Colonic mucosa (tissue), 4 donors: ENCODE measurements around the gene TFDP2. TPM values are rescaled to one million over a fixed set of nuclear protein-coding genes. Genes with fewer than 3 reads are reported as not detected.
"Not testable (repeated sequence)": the region's sequence is repeated elsewhere in the genome, so short reads cannot be mapped to it uniquely, and the experiment has no call there.

Experiments
- DNase-seq: peaks from one replicate; pipeline ENCODE4 v3.0.0-alpha.2; 2020
- H3K27ac ChIP-seq: fragments of 200-600 bp; one replicate; pipeline ENCODE4 v1.8.0; 2021
- H3K27me3 ChIP-seq: fragments of 200-600 bp; one replicate; pipeline ENCODE4 v1.8.0; 2021
- H3K36me3 ChIP-seq: fragments of 200-600 bp; one replicate; pipeline ENCODE4 v1.8.0; 2021
- H3K4me1 ChIP-seq: fragments of 200-600 bp; one replicate; pipeline ENCODE4 v1.8.0; 2021; ENCODE audit warnings: mild to moderate bottlenecking
- H3K4me3 ChIP-seq: fragments of 200-600 bp; one replicate; pipeline ENCODE4 v1.8.0; 2021
- H3K9ac ChIP-seq, 2 donors: one replicate each; pipeline ENCODE4 v1.7.0; 2013; ENCODE audit warnings: control low read depth in 2 of 2, low read depth in 2 of 2, low read length in 2 of 2
- H3K9me3 ChIP-seq: fragments of 200-600 bp; one replicate; pipeline ENCODE4 v1.8.0; 2021
- intact Hi-C: fragments of 100-400 bp; cut with DNase I; formaldehyde crosslinking; loops from one replicate; pipeline ENCODE4 v1.14.1; 2022
- total RNA-seq, 2 donors: library from RNA; stranded (reverse); fragmentation: NEBNext Ultra II Directional in 1 of 2; extraction: Animal tissue kit (Norgen Biotek cat#: 25700) in 1 of 2; gene quantifications; one replicate each; pipeline ENCODE4 v1.2.1, GENCODE V29; 2021
- TF ChIP-seq, protein P1 (sequence below): fragments of 200-600 bp; IDR thresholded peaks from one replicate; pipeline ENCODE4 v1.8.0; 2022; ENCODE audit warnings: antibody characterized with exemption, mild to moderate bottlenecking
- donor health status: healthy.
- donor health status: DM: no; HTN: no; CAD: no.
- donor health status: DM: no; HTN: no; CAD: no.

Gene TFDP2
- total RNA-seq, 2 donors from 2014 or later: 33.6 to 42.7 TPM

DNA sequence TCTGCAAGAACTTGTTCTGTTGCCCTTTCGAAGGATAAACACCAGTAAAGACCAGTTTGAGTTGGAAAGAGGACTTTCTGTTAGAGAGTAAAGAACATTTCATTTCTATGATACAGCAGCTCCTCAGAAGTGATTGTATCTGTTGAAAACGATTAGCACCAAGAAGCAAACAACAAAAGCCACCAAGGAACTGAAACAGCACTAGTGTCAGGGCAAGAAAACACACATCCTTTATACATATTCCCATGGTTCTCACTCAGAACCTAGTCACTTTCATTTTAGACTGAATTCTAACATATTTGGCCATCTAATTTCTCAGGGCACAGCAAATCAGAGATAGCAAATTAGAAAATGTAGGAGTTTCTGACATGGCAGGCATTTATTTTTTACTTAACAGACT lies 156.8 kb downstream of the TFDP2 start:
- Histone ChIP-seq H3K36me3 (peaks cover 3% of the 10 kb centered on the region), H3K4me3 (no peak overlapping the region), H3K4me1 (no peaks in the 10 kb centered on the region), H3K27ac (no peak overlapping the region), H3K27me3 (no peaks in the 10 kb centered on the region), H3K9ac (no peak overlapping the region), H3K9me3 (no peaks in the 10 kb centered on the region)
- intact Hi-C loops: no loop called here
- DNase-seq: no peak
- TF ChIP-seq, protein P1, sequence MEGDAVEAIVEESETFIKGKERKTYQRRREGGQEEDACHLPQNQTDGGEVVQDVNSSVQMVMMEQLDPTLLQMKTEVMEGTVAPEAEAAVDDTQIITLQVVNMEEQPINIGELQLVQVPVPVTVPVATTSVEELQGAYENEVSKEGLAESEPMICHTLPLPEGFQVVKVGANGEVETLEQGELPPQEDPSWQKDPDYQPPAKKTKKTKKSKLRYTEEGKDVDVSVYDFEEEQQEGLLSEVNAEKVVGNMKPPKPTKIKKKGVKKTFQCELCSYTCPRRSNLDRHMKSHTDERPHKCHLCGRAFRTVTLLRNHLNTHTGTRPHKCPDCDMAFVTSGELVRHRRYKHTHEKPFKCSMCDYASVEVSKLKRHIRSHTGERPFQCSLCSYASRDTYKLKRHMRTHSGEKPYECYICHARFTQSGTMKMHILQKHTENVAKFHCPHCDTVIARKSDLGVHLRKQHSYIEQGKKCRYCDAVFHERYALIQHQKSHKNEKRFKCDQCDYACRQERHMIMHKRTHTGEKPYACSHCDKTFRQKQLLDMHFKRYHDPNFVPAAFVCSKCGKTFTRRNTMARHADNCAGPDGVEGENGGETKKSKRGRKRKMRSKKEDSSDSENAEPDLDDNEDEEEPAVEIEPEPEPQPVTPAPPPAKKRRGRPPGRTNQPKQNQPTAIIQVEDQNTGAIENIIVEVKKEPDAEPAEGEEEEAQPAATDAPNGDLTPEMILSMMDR: no peak

DNA sequence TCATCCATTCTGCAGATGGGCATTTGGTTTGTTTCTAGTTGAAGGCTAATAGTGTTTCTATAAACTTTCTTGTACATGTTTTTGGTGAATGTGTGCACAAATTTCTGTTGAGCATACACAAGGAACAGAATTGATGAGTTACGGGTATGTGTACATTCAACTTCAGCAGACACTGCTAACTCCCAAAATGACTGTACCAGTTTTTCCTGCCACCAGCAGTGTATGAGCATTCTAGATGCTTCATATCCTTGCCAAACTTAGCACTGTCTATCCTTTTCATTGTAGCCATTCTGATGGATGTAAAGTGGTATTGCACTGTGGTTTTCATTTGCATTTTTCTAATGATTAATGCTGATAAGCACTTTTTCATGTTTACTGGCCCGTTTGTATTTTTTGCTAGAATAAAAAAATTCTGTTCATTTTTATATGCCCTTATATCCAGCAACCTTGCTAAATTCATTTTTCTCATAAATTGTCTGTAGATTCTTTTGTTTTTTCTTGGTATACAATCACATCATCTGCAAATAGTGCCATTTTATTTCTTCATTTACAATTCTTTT lies 162.7 kb downstream of the TFDP2 start:
- Histone ChIP-seq H3K9me3 (no peaks in the 10 kb centered on the region), H3K27ac (no peak overlapping the region), H3K36me3 (no peaks in the 10 kb centered on the region), H3K9ac (no peak overlapping the region), H3K27me3 (no peaks in the 10 kb centered on the region), H3K4me1 (no peaks in the 10 kb centered on the region), H3K4me3 (no peak overlapping the region)
- no peak for DNase-seq
- intact Hi-C loops: no loop called here
- TF ChIP-seq, protein P1: no peak

- intact Hi-C loops: no loop called here
- Histone ChIP-seq H3K4me1 (no peaks in the 10 kb centered on the region), H3K27ac (no peak overlapping the region), H3K36me3 (no peaks in the 10 kb centered on the region), H3K9ac (no peak overlapping the region), H3K9me3 (no peaks in the 10 kb centered on the region), H3K27me3 (no peaks in the 10 kb centered on the region), H3K4me3 (no peak overlapping the region)
- TF ChIP-seq, protein P1: no peak
- DNase-seq: no peak
Measured at GRCh38 chr3:141981084-141981483, 168.3 kb downstream of the TFDP2 start.

DNA sequence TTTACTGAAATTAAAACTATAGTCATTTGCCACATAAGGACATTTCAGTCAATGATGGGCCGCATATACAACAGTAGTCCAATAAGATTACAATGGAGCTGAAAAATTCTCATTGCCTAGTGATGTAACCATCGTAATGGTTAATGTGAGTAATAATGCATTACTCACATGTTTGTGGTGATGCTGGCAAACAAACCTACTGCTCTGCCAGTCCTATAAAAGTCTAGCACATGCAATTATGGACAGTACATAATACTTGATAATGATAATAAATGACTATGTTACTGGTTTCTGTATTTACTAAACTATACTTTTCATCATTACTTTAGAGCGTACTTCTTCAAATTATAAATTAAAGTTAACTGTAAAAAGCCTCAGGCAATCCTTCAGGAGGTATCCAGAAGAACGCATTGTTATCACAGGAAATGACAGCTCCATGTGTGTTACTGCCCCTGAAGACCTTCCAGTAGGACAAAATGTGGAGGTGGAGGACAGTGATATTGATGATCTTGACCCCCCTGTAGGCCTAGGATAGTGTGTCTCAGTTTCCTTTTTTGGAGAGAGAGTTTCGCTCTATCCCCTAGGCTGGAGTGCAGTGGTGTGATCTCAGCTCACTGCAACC lies 170.2 kb downstream of the TFDP2 start:
- Histone ChIP-seq H3K4me3 (no peak overlapping the region), H3K27me3 (no peaks in the 10 kb centered on the region), H3K27ac (no peak overlapping the region), H3K4me1 (no peaks in the 10 kb centered on the region), H3K9me3 (no peaks in the 10 kb centered on the region), H3K36me3 (no peaks in the 10 kb centered on the region), H3K9ac (no peak overlapping the region)
- no peak for DNase-seq
- intact Hi-C loops: no loop called here
- TF ChIP-seq, protein P1: no peak

- H3K4me3 ChIP-seq, DNase-seq, H3K27ac ChIP-seq, H3K36me3 ChIP-seq, intact Hi-C loops, H3K9ac ChIP-seq, H3K27me3 ChIP-seq, H3K9me3 ChIP-seq, H3K4me1 ChIP-seq: not testable (repeated sequence)
Measured at GRCh38 chr3:141974777-141975176, 174.6 kb downstream of the TFDP2 start.

GRCh38 chr3:141972399-141972798 lies 176.9 kb downstream of the TFDP2 start:
- intact Hi-C loops: no loop called here
- Histone ChIP-seq H3K9me3 (no peaks in the 10 kb centered on the region), H3K27me3 (no peaks in the 10 kb centered on the region), H3K9ac (no peak overlapping the region), H3K36me3 (no peaks in the 10 kb centered on the region), H3K4me1 (no peaks in the 10 kb centered on the region), H3K27ac (no peak overlapping the region), H3K4me3 (no peak overlapping the region)
- DNase-seq: no peak
- TF ChIP-seq, protein P1: no peak
